Spleen (tissue), 11 donors: ENCODE data around the gene ROBO1. TPM values are rescaled to one million over a fixed set of nuclear protein-coding genes. Genes with fewer than 3 reads are reported as not detected.
"Not testable (repeated sequence)": the region's sequence is repeated elsewhere in the genome, so short reads cannot be mapped to it uniquely, and the experiment has no call there.

Source experiments
- DNase-seq: peaks from one replicate; pipeline ENCODE4 v3.0.0-alpha.2; 2020
- H3K27ac ChIP-seq, 8 donors: fragments of 200-600 bp; sonication (generic) in 7 of 8; 1 replicate in 4 of 8; 2 replicates in 4 of 8; pipeline versions ENCODE4 v1.5.0 to v1.8.0; 2016 to 2021; ENCODE audit warnings: inconsistent platforms in 4 of 8, mild to moderate bottlenecking in 4 of 8, moderate library complexity in 1 of 8
- H3K27me3 ChIP-seq, 7 donors: fragments of 200-600 bp; sonication (generic) in 6 of 7; replicated peaks in 1 of 7; 1 replicate in 4 of 7; 2 replicates in 3 of 7; pipeline versions ENCODE4 v1.5.0 to v1.8.0; 2016 to 2021; ENCODE audit warnings: inconsistent platforms in 3 of 7, mild to moderate bottlenecking in 1 of 7
- H3K36me3 ChIP-seq, 6 donors: fragments of 200-600 bp; sonication (generic) in 5 of 6; 1 replicate in 4 of 6; 2 replicates in 2 of 6; pipeline versions ENCODE4 v1.5.0 to v1.8.0; 2016 to 2021; ENCODE audit warnings: inconsistent platforms in 2 of 6
- H3K4me1 ChIP-seq, 6 donors: fragments of 200-600 bp; sonication (generic) in 5 of 6; 1 replicate in 3 of 6; 2 replicates in 3 of 6; pipeline versions ENCODE4 v1.5.0 to v1.8.0; 2016 to 2021; ENCODE audit warnings: inconsistent platforms in 3 of 6
- H3K4me3 ChIP-seq, 8 donors: fragments of 200-600 bp; sonication (generic) in 7 of 8; 1 replicate in 4 of 8; 2 replicates in 4 of 8; pipeline versions ENCODE4 v1.5.0 to v1.8.0; 2016 to 2021; ENCODE audit warnings: inconsistent platforms in 4 of 8, mild to moderate bottlenecking in 4 of 8, moderate library complexity in 2 of 8
- H3K9me3 ChIP-seq, 8 donors: fragments of 200-600 bp; sonication (generic) in 7 of 8; 1 replicate in 4 of 8; 2 replicates in 4 of 8; pipeline versions ENCODE4 v1.5.0 to v1.8.0; 2016 to 2021; ENCODE audit warnings: inconsistent platforms in 4 of 8
- POLR2A ChIP-seq, 3 donors: fragments of 450-650 bp; IDR thresholded peaks; one replicate each; pipeline ENCODE4 v1.5.1; 2017; ENCODE audit warnings: antibody characterized with exemption in 3 of 3, mild to moderate bottlenecking in 1 of 3
- POLR2AphosphoS5 ChIP-seq, 3 donors: sonication (generic); formaldehyde crosslinking; IDR thresholded peaks; one replicate each; pipeline ENCODE4 v1.5.1; 2017; ENCODE audit warnings: antibody characterized with exemption in 3 of 3
- WGBS, 5 donors: extraction: QIAGEN DNeasy Blood & Tissue Kit in 3 of 5; methylation state at CpG; one replicate each; pipeline versions ENCODE4 v1.1.5 to v1.1.7; 2013 to 2018; 5-methylcytosine and 5-hydroxymethylcytosine counted together
- intact Hi-C: fragments of 100-400 bp; cut with DNase I; formaldehyde crosslinking; loops from one replicate; pipeline ENCODE4 v1.15.0; 2023; ENCODE audit warnings: low total_unique reads
- polyA plus RNA-seq, 3 donors: library from polyadenylated mRNA; stranded (reverse); fragments of 200-250 nt; gene quantifications; one replicate each; pipeline ENCODE4 v1.2.1, GENCODE V29; 2013
- total RNA-seq, 7 donors: library from RNA; depleted of rRNA in 3 of 7; stranded (reverse); fragments of >200 nt in 3 of 7; fragmentation: NEBNext Ultra II Directional in 4 of 7; extraction: Animal tissue kit (Norgen Biotek cat#: 25700) in 4 of 7; gene quantifications; one replicate each; pipeline versions ENCODE4 v1.1.0 to v1.2.1, GENCODE V29; 2016 to 2021
- TF ChIP-seq, protein P1 (sequence below), 11 experiments: fragments of 200-600 bp in 7 of 11; fragments of 450-650 bp in 4 of 11; sonication (generic) in 4 of 11; IDR thresholded peaks in 8 of 11; conservative IDR thresholded peaks in 3 of 11; 1 replicate in 7 of 11; 2 replicates in 4 of 11; pipeline versions ENCODE4 v1.4.0 to v1.8.0; 2016 to 2021; ENCODE audit warnings: antibody characterized with exemption in 11 of 11, inconsistent platforms in 4 of 11, mild to moderate bottlenecking in 1 of 11
- donor health status: healthy with polysubstance abuse.
- donor health status: DM: no; HTN: no; CAD: no; lungs with moderate emphysema.
- donor health status: DM: no; HTN: no; CAD: no.
- donor health status: Bipolar disorder and iron deficiency.
- donor health status: healthy.
- donor health status: DM: no; HTN: no; CAD: no.
- donor health status: DM: yes; HTN: yes; CAD: no.

Gene ROBO1
- total and polyA plus RNA-seq, 10 donors: 3.4 to 37.3 (median 26.0) TPM

DNA sequence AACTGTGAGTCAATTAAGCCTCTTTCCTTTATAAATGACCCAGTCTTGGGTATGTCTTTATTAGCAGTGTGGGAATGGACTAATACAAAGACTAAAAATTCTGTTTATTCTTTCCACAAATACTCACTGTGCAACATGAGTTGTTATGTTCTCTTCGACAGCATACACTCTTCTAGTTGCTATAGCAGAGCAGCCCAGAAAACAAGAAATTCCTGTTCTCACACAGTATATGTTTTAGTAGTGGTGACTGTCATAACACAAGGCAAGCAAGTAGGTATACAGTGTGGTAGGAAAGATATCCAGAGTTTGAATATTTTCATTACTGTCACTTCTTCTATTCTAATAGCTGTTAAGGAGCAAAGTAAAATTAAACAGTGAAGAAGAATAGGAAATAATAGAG lies 453.3 kb downstream of the ROBO1 start:
- WGBS, 5 donors: 79 to 95% (median 84%) methylated on average over 1 of the region's 1 CpG
- H3K27ac ChIP-seq: no peak overlapping the region
- no peak overlapping the region for H3K4me3 ChIP-seq
- TF ChIP-seq POLR2AphosphoS5 (IDR thresholded peaks at IDR 0.05) (no peak), POLR2A (IDR thresholded peaks at IDR 0.05) (no peak)
- TF ChIP-seq, protein P1, sequence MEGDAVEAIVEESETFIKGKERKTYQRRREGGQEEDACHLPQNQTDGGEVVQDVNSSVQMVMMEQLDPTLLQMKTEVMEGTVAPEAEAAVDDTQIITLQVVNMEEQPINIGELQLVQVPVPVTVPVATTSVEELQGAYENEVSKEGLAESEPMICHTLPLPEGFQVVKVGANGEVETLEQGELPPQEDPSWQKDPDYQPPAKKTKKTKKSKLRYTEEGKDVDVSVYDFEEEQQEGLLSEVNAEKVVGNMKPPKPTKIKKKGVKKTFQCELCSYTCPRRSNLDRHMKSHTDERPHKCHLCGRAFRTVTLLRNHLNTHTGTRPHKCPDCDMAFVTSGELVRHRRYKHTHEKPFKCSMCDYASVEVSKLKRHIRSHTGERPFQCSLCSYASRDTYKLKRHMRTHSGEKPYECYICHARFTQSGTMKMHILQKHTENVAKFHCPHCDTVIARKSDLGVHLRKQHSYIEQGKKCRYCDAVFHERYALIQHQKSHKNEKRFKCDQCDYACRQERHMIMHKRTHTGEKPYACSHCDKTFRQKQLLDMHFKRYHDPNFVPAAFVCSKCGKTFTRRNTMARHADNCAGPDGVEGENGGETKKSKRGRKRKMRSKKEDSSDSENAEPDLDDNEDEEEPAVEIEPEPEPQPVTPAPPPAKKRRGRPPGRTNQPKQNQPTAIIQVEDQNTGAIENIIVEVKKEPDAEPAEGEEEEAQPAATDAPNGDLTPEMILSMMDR (IDR thresholded peaks at IDR 0.05 in 8 of 11, conservative IDR thresholded peaks at IDR 0.05 in 3 of 11): no peak
- intact Hi-C loops: no loop called here
- H3K4me1 ChIP-seq: no peaks in the 10 kb centered on the region
- H3K27me3 ChIP-seq: no peaks in the 10 kb centered on the region
- H3K36me3 ChIP-seq: no peaks in the 10 kb centered on the region
- DNase-seq: no peak
- no peaks in the 10 kb centered on the region for H3K9me3 ChIP-seq

DNA sequence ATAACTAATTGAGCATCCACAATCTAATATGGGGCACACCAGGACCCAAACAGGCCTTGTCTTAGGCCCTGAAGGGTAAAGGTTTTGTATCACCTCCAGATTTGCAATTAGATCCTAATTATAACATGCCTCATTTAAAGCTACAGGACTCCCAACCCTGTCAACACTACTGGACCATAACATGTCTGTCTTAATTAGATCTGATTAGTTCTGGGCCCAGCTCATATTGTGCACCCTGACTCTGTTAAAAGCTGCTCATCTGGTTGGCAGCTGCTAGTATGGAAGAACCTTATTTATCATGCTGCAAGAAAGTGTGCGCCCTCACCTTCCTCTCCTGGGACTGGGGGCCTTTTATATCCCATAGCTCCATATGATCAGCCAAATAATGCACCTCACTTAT lies 457.8 kb downstream of the ROBO1 start:
- 77 to 94% (median 84%) methylated on average over 1 of the region's 1 CpG for WGBS, 5 donors
- Histone ChIP-seq H3K27ac (no peak overlapping the region), H3K36me3 (no peaks in the 10 kb centered on the region), H3K27me3 (no peaks in the 10 kb centered on the region), H3K4me3 (no peak overlapping the region), H3K4me1 (no peaks in the 10 kb centered on the region), H3K9me3 (no peaks in the 10 kb centered on the region)
- TF ChIP-seq POLR2A (IDR thresholded peaks at IDR 0.05) (no peak), POLR2AphosphoS5 (IDR thresholded peaks at IDR 0.05) (no peak)
- TF ChIP-seq, protein P1 (IDR thresholded peaks at IDR 0.05 in 8 of 11, conservative IDR thresholded peaks at IDR 0.05 in 3 of 11): no peak
- intact Hi-C loops: no loop called here
- DNase-seq: no peak

DNA sequence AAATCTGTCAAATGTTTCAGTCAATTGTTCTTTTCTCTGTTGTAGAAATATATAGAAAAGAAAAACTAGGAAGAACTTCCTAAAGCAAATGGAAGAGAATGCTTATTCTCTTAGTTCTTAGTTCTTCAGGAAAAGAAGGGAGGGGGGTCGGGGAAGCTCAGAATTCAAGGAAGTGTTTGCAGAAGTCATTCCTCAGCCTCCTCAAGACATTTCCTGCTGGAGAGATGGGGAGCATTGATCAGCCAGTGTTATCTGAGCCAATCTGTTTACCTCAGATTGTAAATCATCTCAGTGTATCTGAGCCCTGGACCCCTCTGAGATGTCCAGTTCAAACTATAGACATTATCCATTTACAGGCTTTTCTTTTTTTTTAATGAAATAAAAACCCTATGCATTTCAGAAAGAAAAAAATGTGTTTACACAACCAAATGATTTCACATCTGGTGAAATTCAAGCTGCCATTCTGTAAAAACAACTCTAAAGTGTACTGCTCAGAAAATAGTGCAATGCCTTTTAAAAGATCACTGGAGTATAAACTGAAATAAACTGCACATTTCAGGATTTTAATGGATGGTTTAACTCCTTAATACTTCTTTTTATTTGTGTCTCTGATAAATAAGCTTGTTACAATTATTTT lies 460.7 kb downstream of the ROBO1 start:
- Histone ChIP-seq H3K27me3 (no peaks in the 10 kb centered on the region), H3K27ac (no peak overlapping the region), H3K4me3 (no peak overlapping the region), H3K4me1 (no peaks in the 10 kb centered on the region), H3K9me3 (peaks cover 0 to 4% (median 0%) of the 10 kb centered on the region in 8 donors), H3K36me3 (no peaks in the 10 kb centered on the region)
- WGBS, 5 donors: 6 to 40% (median 20%) methylated on average over 1 of the region's 1 CpG
- no peak for TF ChIP-seq POLR2AphosphoS5 (IDR thresholded peaks at IDR 0.05)
- no peak for TF ChIP-seq POLR2A (IDR thresholded peaks at IDR 0.05)
- TF ChIP-seq, protein P1 (IDR thresholded peaks at IDR 0.05 in 8 of 11, conservative IDR thresholded peaks at IDR 0.05 in 3 of 11): no peak
- intact Hi-C loops: no loop called here
- no peak for DNase-seq

DNA sequence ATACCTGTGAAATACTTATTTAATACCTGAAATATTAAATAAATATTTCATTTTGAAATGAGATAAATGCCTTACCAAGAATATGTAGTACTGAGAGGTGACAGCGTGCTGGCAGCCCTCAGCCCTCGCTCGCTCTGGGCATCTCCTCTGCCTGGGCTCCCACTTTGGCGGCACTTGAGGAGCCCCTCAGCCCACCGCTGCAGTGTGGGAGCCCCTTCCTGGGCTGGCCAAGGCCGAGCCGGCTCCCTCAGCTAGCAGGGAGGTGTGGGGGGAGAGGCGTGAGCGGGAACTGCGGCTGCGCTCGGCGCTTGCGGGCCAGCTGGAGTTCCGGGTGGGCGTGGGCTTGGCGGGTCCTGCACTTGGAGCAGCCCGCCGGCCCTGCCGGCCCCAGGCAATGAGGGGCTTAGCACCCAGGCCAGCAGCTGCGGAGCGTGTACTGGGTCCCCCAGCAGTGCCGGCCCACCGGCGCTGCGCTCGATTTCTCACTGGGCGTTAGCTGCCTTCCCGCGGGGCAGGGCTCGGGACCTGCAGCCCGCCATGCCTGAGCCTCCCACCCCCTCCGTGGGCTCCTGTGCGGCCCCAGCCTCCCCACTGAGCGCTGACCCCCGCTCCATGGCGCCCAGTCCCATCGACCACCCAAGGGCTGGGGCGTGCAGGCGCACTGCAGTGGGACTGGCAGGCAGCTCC lies 467.7 kb downstream of the ROBO1 start:
- intact Hi-C loops, H3K27me3 ChIP-seq, H3K4me3 ChIP-seq, DNase-seq, H3K27ac ChIP-seq, H3K36me3 ChIP-seq, H3K4me1 ChIP-seq: not testable (repeated sequence)
- WGBS, 5 donors: 92 to 96% (median 95%) methylated on average over 27 to 40 of the region's 40 CpGs
- peaks cover 0 to 18% (median 5%) of the 10 kb centered on the region in 8 donors for H3K9me3 ChIP-seq
